Spleen (tissue), 11 donors: Measurements from ENCODE around the gene NLRP6. TPM values are rescaled to one million over a fixed set of nuclear protein-coding genes. Genes with fewer than 3 reads are reported as not detected.
A peak's percentile ranks its signal among the peaks of the same experiment; 100 is the strongest.
"Not testable (repeated sequence)": the region's sequence is repeated elsewhere in the genome, so short reads cannot be mapped to it uniquely, and the experiment has no call there.

Experiments
- DNase-seq: peaks from one replicate; pipeline ENCODE4 v3.0.0-alpha.2; 2020
- H3K27ac ChIP-seq, 8 donors: fragments of 200-600 bp; sonication (generic) in 7 of 8; 1 replicate in 4 of 8; 2 replicates in 4 of 8; pipeline versions ENCODE4 v1.5.0 to v1.8.0; 2016 to 2021; ENCODE audit warnings: inconsistent platforms in 4 of 8, mild to moderate bottlenecking in 4 of 8, moderate library complexity in 1 of 8
- H3K27me3 ChIP-seq, 7 donors: fragments of 200-600 bp; sonication (generic) in 6 of 7; replicated peaks in 1 of 7; 1 replicate in 4 of 7; 2 replicates in 3 of 7; pipeline versions ENCODE4 v1.5.0 to v1.8.0; 2016 to 2021; ENCODE audit warnings: inconsistent platforms in 3 of 7, mild to moderate bottlenecking in 1 of 7
- H3K36me3 ChIP-seq, 6 donors: fragments of 200-600 bp; sonication (generic) in 5 of 6; 1 replicate in 4 of 6; 2 replicates in 2 of 6; pipeline versions ENCODE4 v1.5.0 to v1.8.0; 2016 to 2021; ENCODE audit warnings: inconsistent platforms in 2 of 6
- H3K4me1 ChIP-seq, 6 donors: fragments of 200-600 bp; sonication (generic) in 5 of 6; 1 replicate in 3 of 6; 2 replicates in 3 of 6; pipeline versions ENCODE4 v1.5.0 to v1.8.0; 2016 to 2021; ENCODE audit warnings: inconsistent platforms in 3 of 6
- H3K4me3 ChIP-seq, 8 donors: fragments of 200-600 bp; sonication (generic) in 7 of 8; 1 replicate in 4 of 8; 2 replicates in 4 of 8; pipeline versions ENCODE4 v1.5.0 to v1.8.0; 2016 to 2021; ENCODE audit warnings: inconsistent platforms in 4 of 8, mild to moderate bottlenecking in 4 of 8, moderate library complexity in 2 of 8
- H3K9me3 ChIP-seq, 8 donors: fragments of 200-600 bp; sonication (generic) in 7 of 8; 1 replicate in 4 of 8; 2 replicates in 4 of 8; pipeline versions ENCODE4 v1.5.0 to v1.8.0; 2016 to 2021; ENCODE audit warnings: inconsistent platforms in 4 of 8
- POLR2A ChIP-seq, 3 donors: fragments of 450-650 bp; IDR thresholded peaks; one replicate each; pipeline ENCODE4 v1.5.1; 2017; ENCODE audit warnings: antibody characterized with exemption in 3 of 3, mild to moderate bottlenecking in 1 of 3
- POLR2AphosphoS5 ChIP-seq, 3 donors: sonication (generic); formaldehyde crosslinking; IDR thresholded peaks; one replicate each; pipeline ENCODE4 v1.5.1; 2017; ENCODE audit warnings: antibody characterized with exemption in 3 of 3
- WGBS, 5 donors: extraction: QIAGEN DNeasy Blood & Tissue Kit in 3 of 5; methylation state at CpG; one replicate each; pipeline versions ENCODE4 v1.1.5 to v1.1.7; 2013 to 2018; 5-methylcytosine and 5-hydroxymethylcytosine counted together
- intact Hi-C: fragments of 100-400 bp; cut with DNase I; formaldehyde crosslinking; loops from one replicate; pipeline ENCODE4 v1.15.0; 2023; ENCODE audit warnings: low total_unique reads
- polyA plus RNA-seq, 3 donors: library from polyadenylated mRNA; stranded (reverse); fragments of 200-250 nt; gene quantifications; one replicate each; pipeline ENCODE4 v1.2.1, GENCODE V29; 2013
- total RNA-seq, 7 donors: library from RNA; depleted of rRNA in 3 of 7; stranded (reverse); fragments of >200 nt in 3 of 7; fragmentation: NEBNext Ultra II Directional in 4 of 7; extraction: Animal tissue kit (Norgen Biotek cat#: 25700) in 4 of 7; gene quantifications; one replicate each; pipeline versions ENCODE4 v1.1.0 to v1.2.1, GENCODE V29; 2016 to 2021
- TF ChIP-seq, protein P1 (sequence below), 11 experiments: fragments of 200-600 bp in 7 of 11; fragments of 450-650 bp in 4 of 11; sonication (generic) in 4 of 11; IDR thresholded peaks in 8 of 11; conservative IDR thresholded peaks in 3 of 11; 1 replicate in 7 of 11; 2 replicates in 4 of 11; pipeline versions ENCODE4 v1.4.0 to v1.8.0; 2016 to 2021; ENCODE audit warnings: antibody characterized with exemption in 11 of 11, inconsistent platforms in 4 of 11, mild to moderate bottlenecking in 1 of 11
- donor health status: healthy with polysubstance abuse.
- donor health status: DM: no; HTN: no; CAD: no; lungs with moderate emphysema.
- donor health status: DM: no; HTN: no; CAD: no.
- donor health status: Bipolar disorder and iron deficiency.
- donor health status: healthy.
- donor health status: DM: no; HTN: no; CAD: no.
- donor health status: DM: yes; HTN: yes; CAD: no.

NLRP6 gene
- total and polyA plus RNA-seq, 10 donors: 0.15 to 30.9 (median 5.8) TPM

DNA sequence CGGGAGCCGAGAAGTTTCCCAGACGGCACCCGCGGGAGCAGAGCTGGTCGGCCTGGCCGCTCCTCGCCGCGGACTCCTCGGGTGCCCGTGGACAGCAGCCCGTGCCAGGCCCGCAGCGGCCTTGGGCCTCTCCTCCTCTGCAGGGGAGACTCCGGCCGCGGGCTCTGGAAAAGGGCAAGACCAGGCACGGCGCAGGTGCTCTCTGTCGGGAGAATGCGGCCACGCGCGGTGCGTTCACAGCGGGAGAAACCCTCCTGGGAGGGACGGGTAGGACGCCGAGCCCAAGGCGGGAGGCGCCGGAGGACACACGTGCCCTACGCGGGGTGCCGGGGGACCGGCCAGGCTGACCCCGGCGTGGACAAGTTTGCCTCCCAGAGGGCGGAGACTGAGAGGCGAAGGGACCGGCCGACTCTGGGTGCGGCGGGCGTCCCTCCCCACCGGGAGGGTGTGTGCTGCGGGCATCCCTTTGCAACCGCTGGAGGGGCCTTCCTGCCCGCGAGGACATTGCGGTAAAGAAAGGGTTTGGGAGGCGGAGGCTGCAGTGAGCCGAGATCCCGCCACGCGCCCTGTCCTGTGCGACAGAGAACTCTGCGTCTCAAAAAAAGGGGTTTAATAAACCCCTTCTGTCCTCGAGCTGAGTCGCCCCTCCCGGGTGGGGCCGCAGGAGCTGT is 38.0 kb downstream of the NLRP6 start:
- peak overlapping the region; percentile 64 to 89 (median 68) for H3K4me3 ChIP-seq
- H3K27me3 ChIP-seq: peaks cover 0 to 5% (median 0%) of the 10 kb centered on the region in 7 donors
- H3K9me3 ChIP-seq: no peaks in the 10 kb centered on the region
- DNase-seq: peak; percentile 89
- peaks cover 27 to 81% (median 61%) of the 10 kb centered on the region in 6 donors for H3K4me1 ChIP-seq
- intact Hi-C loops: no loop called here
- peak overlapping the region; percentile 84 to 98 (median 96) for H3K27ac ChIP-seq
- 28 to 77% (median 48%) methylated on average over 50 to 64 of the region's 64 CpGs for WGBS, 5 donors
- peak; percentile 68 to 89 (median 71) for TF ChIP-seq POLR2AphosphoS5 (IDR thresholded peaks at IDR 0.05)
- no peak for TF ChIP-seq POLR2A (IDR thresholded peaks at IDR 0.05)
- TF ChIP-seq, protein P1, sequence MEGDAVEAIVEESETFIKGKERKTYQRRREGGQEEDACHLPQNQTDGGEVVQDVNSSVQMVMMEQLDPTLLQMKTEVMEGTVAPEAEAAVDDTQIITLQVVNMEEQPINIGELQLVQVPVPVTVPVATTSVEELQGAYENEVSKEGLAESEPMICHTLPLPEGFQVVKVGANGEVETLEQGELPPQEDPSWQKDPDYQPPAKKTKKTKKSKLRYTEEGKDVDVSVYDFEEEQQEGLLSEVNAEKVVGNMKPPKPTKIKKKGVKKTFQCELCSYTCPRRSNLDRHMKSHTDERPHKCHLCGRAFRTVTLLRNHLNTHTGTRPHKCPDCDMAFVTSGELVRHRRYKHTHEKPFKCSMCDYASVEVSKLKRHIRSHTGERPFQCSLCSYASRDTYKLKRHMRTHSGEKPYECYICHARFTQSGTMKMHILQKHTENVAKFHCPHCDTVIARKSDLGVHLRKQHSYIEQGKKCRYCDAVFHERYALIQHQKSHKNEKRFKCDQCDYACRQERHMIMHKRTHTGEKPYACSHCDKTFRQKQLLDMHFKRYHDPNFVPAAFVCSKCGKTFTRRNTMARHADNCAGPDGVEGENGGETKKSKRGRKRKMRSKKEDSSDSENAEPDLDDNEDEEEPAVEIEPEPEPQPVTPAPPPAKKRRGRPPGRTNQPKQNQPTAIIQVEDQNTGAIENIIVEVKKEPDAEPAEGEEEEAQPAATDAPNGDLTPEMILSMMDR (IDR thresholded peaks at IDR 0.05 in 8 of 11, conservative IDR thresholded peaks at IDR 0.05 in 3 of 11): no peak
- peaks cover 0 to 22% (median 8%) of the 10 kb centered on the region in 6 donors for H3K36me3 ChIP-seq

DNA sequence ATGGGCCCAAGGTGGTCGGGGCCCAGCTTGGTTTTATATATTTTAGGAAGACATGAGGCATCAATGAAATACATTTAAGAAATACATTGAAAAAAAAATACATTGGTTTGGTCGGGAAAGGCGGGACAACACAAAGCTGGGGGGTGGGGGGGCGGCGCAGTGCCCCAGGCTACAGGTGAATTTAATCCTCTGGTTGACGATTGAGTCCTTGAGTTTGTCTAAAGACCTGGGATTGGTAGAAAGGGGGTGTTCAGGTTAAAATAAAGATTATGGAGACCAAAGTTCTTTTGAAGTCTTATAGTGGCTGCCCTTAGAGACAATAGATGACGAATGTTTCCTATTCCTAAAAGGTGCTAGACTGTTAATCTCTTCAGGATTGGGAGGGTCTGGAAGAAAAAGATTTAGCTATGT is 38.7 kb downstream of the NLRP6 start:
- Histone ChIP-seq H3K27me3 (peaks cover 0 to 5% (median 0%) of the 10 kb centered on the region in 7 donors), H3K4me3 (peak overlapping the region; percentile 64 to 89 (median 68)), H3K27ac (peak overlapping the region; percentile 84 to 98 (median 96)), H3K9me3 (no peaks in the 10 kb centered on the region), H3K4me1 (peaks cover 24 to 77% (median 58%) of the 10 kb centered on the region in 6 donors), H3K36me3 (peaks cover 0 to 22% (median 8%) of the 10 kb centered on the region in 6 donors)
- no peak for DNase-seq
- TF ChIP-seq POLR2AphosphoS5 (IDR thresholded peaks at IDR 0.05): no peak
- TF ChIP-seq, protein P1 (IDR thresholded peaks at IDR 0.05 in 8 of 11, conservative IDR thresholded peaks at IDR 0.05 in 3 of 11): no peak
- no peak for TF ChIP-seq POLR2A (IDR thresholded peaks at IDR 0.05)
- intact Hi-C loops: no loop called here
- 52 to 76% (median 69%) methylated on average over 7 of the region's 7 CpGs for WGBS, 5 donors

DNA sequence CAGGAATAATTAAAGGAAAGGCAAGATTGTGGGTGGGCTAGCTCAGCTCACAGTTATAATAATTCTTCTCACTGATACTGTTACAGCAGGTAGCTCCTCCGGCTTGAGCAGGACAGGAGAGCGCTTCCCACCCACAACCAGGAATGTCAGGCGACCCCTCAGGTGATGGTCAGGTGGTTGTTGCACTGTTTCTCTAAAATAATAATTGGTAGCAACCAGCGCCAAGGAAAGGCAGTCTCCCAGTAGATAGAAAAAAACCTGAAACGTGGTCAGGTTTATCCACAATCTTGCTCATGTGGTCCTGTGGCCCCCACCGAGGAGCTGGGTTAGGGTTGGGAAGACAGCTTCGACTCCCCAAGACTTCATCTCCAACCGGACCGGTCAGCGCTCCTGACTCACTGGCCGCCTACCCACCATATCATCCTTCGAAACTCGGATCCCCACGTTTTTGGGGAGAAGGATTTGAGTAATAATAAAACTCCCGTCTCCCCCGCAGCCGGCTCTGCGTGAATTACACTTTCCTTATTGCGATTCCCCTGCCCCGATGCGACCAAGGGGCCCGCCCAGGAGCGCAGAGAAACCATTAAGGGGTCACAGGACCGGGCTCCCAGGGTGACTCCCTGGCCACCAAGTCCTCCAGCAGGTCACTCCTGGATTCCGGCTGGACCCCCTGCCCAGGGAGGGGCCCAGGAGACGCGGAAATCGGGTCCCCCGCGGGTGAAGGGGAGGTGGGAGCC is 39.6 kb downstream of the NLRP6 start:
- peak overlapping the region; percentile 5 to 89 (median 66) for H3K4me3 ChIP-seq
- H3K27me3 ChIP-seq, H3K9me3 ChIP-seq, intact Hi-C loops: not testable (repeated sequence)
- peaks cover 15 to 73% (median 49%) of the 10 kb centered on the region in 6 donors for H3K4me1 ChIP-seq
- peaks cover 0 to 22% (median 8%) of the 10 kb centered on the region in 6 donors for H3K36me3 ChIP-seq
- 28 to 58% (median 31%) methylated on average over 6 to 17 of the region's 30 CpGs for WGBS, 5 donors
- TF ChIP-seq, protein P1 (IDR thresholded peaks at IDR 0.05 in 8 of 11, conservative IDR thresholded peaks at IDR 0.05 in 3 of 11): peak in 1 of 11 experiments; percentile 25
- TF ChIP-seq POLR2AphosphoS5 (IDR thresholded peaks at IDR 0.05): peak in 2 of 3 donors; percentile 40 to 53
- H3K27ac ChIP-seq: peak overlapping the region; percentile 84 to 98 (median 96)
- peak; percentile 69 for DNase-seq
